H9 (cell line): Measurements from ENCODE around the gene SRC. TPM values are rescaled to one million over a fixed set of nuclear protein-coding genes. Genes with fewer than 3 reads are reported as not detected.

Experiments used
- DNase-seq: peaks from one replicate; pipeline ENCODE4 v3.0.0-alpha.2; 2017
- H2AFZ ChIP-seq: one replicate; pipeline ENCODE4 v1.6.1; 2013; ENCODE audit warnings: mild to moderate bottlenecking, low read length, control low read depth, moderate library complexity
- H2AK5ac ChIP-seq: 2 replicates; pipeline ENCODE4 v1.6.1; 2013; ENCODE audit warnings: low read length, control low read depth, mixed read lengths; ENCODE audit not compliant: insufficient read length
- H2BK120ac ChIP-seq: one replicate; pipeline ENCODE4 v1.6.1; 2013; ENCODE audit warnings: low read depth, mild to moderate bottlenecking, low read length, control low read depth, inconsistent platforms; ENCODE audit not compliant: poor library complexity, severe bottlenecking
- H2BK12ac ChIP-seq: 2 replicates; pipeline ENCODE4 v1.6.1; 2013; ENCODE audit warnings: low read length, control low read depth, mixed read lengths, low read depth; ENCODE audit not compliant: insufficient read length
- H2BK15ac ChIP-seq: 2 replicates; pipeline ENCODE4 v1.6.1; 2013; ENCODE audit warnings: low read depth, low read length, control low read depth
- H2BK20ac ChIP-seq: one replicate; pipeline ENCODE4 v1.6.1; 2013; ENCODE audit warnings: low read depth, mild to moderate bottlenecking, low read length, control low read depth, inconsistent platforms; ENCODE audit not compliant: poor library complexity, severe bottlenecking
- H2BK5ac ChIP-seq: 2 replicates; pipeline ENCODE4 v1.6.1; 2013; ENCODE audit warnings: low read length, control low read depth, mixed read lengths; ENCODE audit not compliant: insufficient read length
- H3K14ac ChIP-seq: 2 replicates; pipeline ENCODE4 v1.6.1; 2013; ENCODE audit warnings: low read length, control low read depth; ENCODE audit not compliant: insufficient read depth
- H3K18ac ChIP-seq: 2 replicates; pipeline ENCODE4 v1.6.1; 2013; ENCODE audit warnings: low read depth, mild to moderate bottlenecking, mixed read lengths, low read length, control low read depth; ENCODE audit not compliant: insufficient read length
- H3K23ac ChIP-seq: 2 replicates; pipeline ENCODE4 v1.6.1; 2013; ENCODE audit warnings: low read length, control low read depth, mixed read lengths, low read depth; ENCODE audit not compliant: insufficient read length
- H3K23me2 ChIP-seq: 2 replicates; pipeline ENCODE4 v1.6.1; 2013; ENCODE audit warnings: low read depth, mild to moderate bottlenecking, mixed read lengths, low read length, control low read depth; ENCODE audit not compliant: insufficient read length, poor library complexity, severe bottlenecking
- H3K27ac ChIP-seq: 2 replicates; pipeline ENCODE4 v1.5.1; 2013; ENCODE audit warnings: low read length, control low read depth, mixed read lengths, low read depth; ENCODE audit not compliant: insufficient read length
- H3K27me3 ChIP-seq: 2 replicates; pipeline ENCODE4 v1.6.1; 2013; ENCODE audit warnings: low read length, control low read depth, inconsistent platforms; ENCODE audit not compliant: insufficient read depth
- H3K4ac ChIP-seq: 2 replicates; pipeline ENCODE4 v1.6.1; 2013; ENCODE audit warnings: low read depth, mild to moderate bottlenecking, control low read depth, inconsistent platforms, low read length, moderate library complexity
- H3K4me1 ChIP-seq: 2 replicates; pipeline ENCODE4 v1.6.1; 2013; ENCODE audit warnings: low read length, control low read depth, inconsistent platforms; ENCODE audit not compliant: insufficient read depth
- H3K4me2 ChIP-seq: 2 replicates; pipeline ENCODE4 v1.6.1; 2013; ENCODE audit warnings: low read length, control low read depth, mixed read lengths; ENCODE audit not compliant: insufficient read length, insufficient read depth
- H3K56ac ChIP-seq: 2 replicates; pipeline ENCODE4 v1.6.1; 2013; ENCODE audit warnings: low read depth, mild to moderate bottlenecking, mixed read lengths, low read length, control low read depth; ENCODE audit not compliant: insufficient read length
- H3K79me1 ChIP-seq: 2 replicates; pipeline ENCODE4 v1.6.1; 2013; ENCODE audit warnings: low read depth, mild to moderate bottlenecking, moderate library complexity, low read length, control low read depth, inconsistent platforms; ENCODE audit not compliant: insufficient read depth, poor library complexity, severe bottlenecking
- H3K79me2 ChIP-seq: 2 replicates; pipeline ENCODE4 v1.6.1; 2013; ENCODE audit warnings: low read length, control low read depth, inconsistent platforms; ENCODE audit not compliant: insufficient read depth
- H3K9ac ChIP-seq: 2 replicates; pipeline ENCODE4 v1.6.1; 2013; ENCODE audit warnings: low read length, control low read depth, mixed read lengths; ENCODE audit not compliant: insufficient read length; ENCODE audit errors: extremely low read depth
- H3K9me3 ChIP-seq: one replicate; pipeline ENCODE4 v1.6.1; 2013; ENCODE audit warnings: low read depth, low read length, inconsistent platforms; ENCODE audit not compliant: control insufficient read depth
- H3T11ph ChIP-seq: one replicate; pipeline ENCODE4 v1.6.1; 2013; ENCODE audit warnings: mild to moderate bottlenecking, low read length, control low read depth, inconsistent platforms
- H4K20me1 ChIP-seq: one replicate; pipeline ENCODE4 v1.6.1; 2013; ENCODE audit not compliant: control insufficient read depth, insufficient read length, insufficient read depth
- H4K5ac ChIP-seq: 2 replicates; pipeline ENCODE4 v1.6.1; 2013; ENCODE audit warnings: low read depth, mild to moderate bottlenecking, mixed read lengths, low read length, control low read depth; ENCODE audit not compliant: insufficient read length
- H4K8ac ChIP-seq: replicated peaks from 2 replicates; pipeline ENCODE4 v1.6.1; 2013; ENCODE audit warnings: low read length, control low read depth, mixed read lengths, low read depth; ENCODE audit not compliant: insufficient read length
- H4K91ac ChIP-seq: 2 replicates; pipeline ENCODE4 v1.6.1; 2013; ENCODE audit warnings: low read depth, mild to moderate bottlenecking, moderate library complexity, mixed read lengths, low read length, control low read depth; ENCODE audit not compliant: insufficient read length
- H3K27ac Mint-ChIP-seq, 3 experiments: 2 replicates in 2 of 3; 3 replicates in 1 of 3; pipeline ENCODE4 v1.8.0; 2020 to 2021; ENCODE audit warnings: mixed read lengths in 3 of 3, mild to moderate bottlenecking in 1 of 3, moderate library complexity in 1 of 3
- H3K27me3 Mint-ChIP-seq: 2 replicates; pipeline ENCODE4 v1.8.0; 2021; ENCODE audit warnings: low read depth, mild to moderate bottlenecking, moderate library complexity, mixed read lengths
- H3K36me3 Mint-ChIP-seq, 3 experiments: 2 replicates in 2 of 3; 3 replicates in 1 of 3; pipeline ENCODE4 v1.8.0; 2020 to 2021; ENCODE audit warnings: low read depth in 3 of 3, mixed read lengths in 3 of 3; ENCODE audit not compliant: insufficient read depth in 1 of 3
- H3K4me1 Mint-ChIP-seq, 2 experiments: 2 replicates each; pipeline ENCODE4 v1.8.0; 2020; ENCODE audit warnings: mixed read lengths in 2 of 2
- H3K4me3 Mint-ChIP-seq, 2 experiments: 2 replicates in 1 of 2; 3 replicates in 1 of 2; pipeline ENCODE4 v1.8.0; 2020 to 2021; ENCODE audit warnings: mild to moderate bottlenecking in 2 of 2, mixed read lengths in 2 of 2, moderate library complexity in 1 of 2
- H3K9me3 Mint-ChIP-seq, 2 experiments: 2 replicates in 1 of 2; 3 replicates in 1 of 2; pipeline ENCODE4 v1.8.0; 2020; ENCODE audit warnings: mild to moderate bottlenecking in 2 of 2, mixed read lengths in 2 of 2, moderate library complexity in 1 of 2
- WGBS: extraction: QIAGEN DNeasy Blood & Tissue Kit; methylation state at CpG from one replicate; pipeline ENCODE4 v1.1.7; 2013; ENCODE audit warnings: missing lambda C conversion rate, low lambda C conversion rate, mixed read lengths; ENCODE audit not compliant: insufficient read length; ENCODE audit errors: extremely low coverage; 5-methylcytosine and 5-hydroxymethylcytosine counted together
- total RNA-seq: library from RNA; stranded (reverse); gene quantifications from 2 replicates; pipeline ENCODE4 v1.2.1, GENCODE V29; 2021
- TF ChIP-seq, protein P1 (sequence below): fragments of 200-600 bp; sonication (generic); conservative IDR thresholded peaks from 3 replicates; pipeline ENCODE4 v1.8.0; 2021; ENCODE audit warnings: antibody characterized with exemption, mild to moderate bottlenecking

SRC gene
- total RNA-seq, 1 experiment from 2014 or later = 44.5 TPM

- Mint-ChIP-seq H3K36me3 (no peaks in the 10 kb centered on the region), H3K27me3 (no peaks in the 10 kb centered on the region), H3K9me3 (no peaks in the 10 kb centered on the region), H3K4me1 (peaks cover 22 to 30% of the 10 kb centered on the region in 2 experiments), H3K4me3 (no peak overlapping the region), H3K27ac (no peak overlapping the region)
- H3K56ac ChIP-seq = no peak overlapping the region
- H3K23me2 ChIP-seq = no peaks in the 10 kb centered on the region
- no peak overlapping the region for H4K91ac ChIP-seq
- H2AK5ac ChIP-seq = no peak overlapping the region
- no peak overlapping the region for H4K8ac ChIP-seq
- no peak overlapping the region for H3K14ac ChIP-seq
- no peak overlapping the region for H3K4ac ChIP-seq
- no peak overlapping the region for H3K27ac ChIP-seq
- no peak overlapping the region for H3T11ph ChIP-seq
- H4K5ac ChIP-seq = no peak overlapping the region
- no peak overlapping the region for H2AFZ ChIP-seq
- H2BK120ac ChIP-seq = no peak overlapping the region
- no CpG with 5 or more reads among the region's 4 CpGs for WGBS
- no peak overlapping the region for H3K18ac ChIP-seq
- no peak overlapping the region for H3K4me2 ChIP-seq
- H4K20me1 ChIP-seq = no peaks in the 10 kb centered on the region
- no peak overlapping the region for H2BK20ac ChIP-seq
- no peak overlapping the region for H2BK5ac ChIP-seq
- H3K23ac ChIP-seq = no peak overlapping the region
- H3K9me3 ChIP-seq = no peaks in the 10 kb centered on the region
- no peaks in the 10 kb centered on the region; the same call in 1 of the 2 replicates for H3K4me1 ChIP-seq
- no peaks in the 10 kb centered on the region for H3K27me3 ChIP-seq
- H3K9ac ChIP-seq = no peak overlapping the region
- no peaks in the 10 kb centered on the region for H3K79me2 ChIP-seq
- DNase-seq = no peak
- TF ChIP-seq, protein P1, sequence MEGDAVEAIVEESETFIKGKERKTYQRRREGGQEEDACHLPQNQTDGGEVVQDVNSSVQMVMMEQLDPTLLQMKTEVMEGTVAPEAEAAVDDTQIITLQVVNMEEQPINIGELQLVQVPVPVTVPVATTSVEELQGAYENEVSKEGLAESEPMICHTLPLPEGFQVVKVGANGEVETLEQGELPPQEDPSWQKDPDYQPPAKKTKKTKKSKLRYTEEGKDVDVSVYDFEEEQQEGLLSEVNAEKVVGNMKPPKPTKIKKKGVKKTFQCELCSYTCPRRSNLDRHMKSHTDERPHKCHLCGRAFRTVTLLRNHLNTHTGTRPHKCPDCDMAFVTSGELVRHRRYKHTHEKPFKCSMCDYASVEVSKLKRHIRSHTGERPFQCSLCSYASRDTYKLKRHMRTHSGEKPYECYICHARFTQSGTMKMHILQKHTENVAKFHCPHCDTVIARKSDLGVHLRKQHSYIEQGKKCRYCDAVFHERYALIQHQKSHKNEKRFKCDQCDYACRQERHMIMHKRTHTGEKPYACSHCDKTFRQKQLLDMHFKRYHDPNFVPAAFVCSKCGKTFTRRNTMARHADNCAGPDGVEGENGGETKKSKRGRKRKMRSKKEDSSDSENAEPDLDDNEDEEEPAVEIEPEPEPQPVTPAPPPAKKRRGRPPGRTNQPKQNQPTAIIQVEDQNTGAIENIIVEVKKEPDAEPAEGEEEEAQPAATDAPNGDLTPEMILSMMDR = no peak
- no peak overlapping the region for H2BK15ac ChIP-seq
- no peak overlapping the region for H2BK12ac ChIP-seq
- no peaks in the 10 kb centered on the region for H3K79me1 ChIP-seq
These were observed 89.7 kb downstream of the SRC start for GRCh38 chr20:37435607-37436006.
